ENCODE data around the gene CRACR2A. TPM values are rescaled to one million over a fixed set of nuclear protein-coding genes. Genes with fewer than 3 reads are reported as not detected.

CRACR2A gene
- total RNA-seq, 1 experiment from 2014 or later = not detected

DNA sequence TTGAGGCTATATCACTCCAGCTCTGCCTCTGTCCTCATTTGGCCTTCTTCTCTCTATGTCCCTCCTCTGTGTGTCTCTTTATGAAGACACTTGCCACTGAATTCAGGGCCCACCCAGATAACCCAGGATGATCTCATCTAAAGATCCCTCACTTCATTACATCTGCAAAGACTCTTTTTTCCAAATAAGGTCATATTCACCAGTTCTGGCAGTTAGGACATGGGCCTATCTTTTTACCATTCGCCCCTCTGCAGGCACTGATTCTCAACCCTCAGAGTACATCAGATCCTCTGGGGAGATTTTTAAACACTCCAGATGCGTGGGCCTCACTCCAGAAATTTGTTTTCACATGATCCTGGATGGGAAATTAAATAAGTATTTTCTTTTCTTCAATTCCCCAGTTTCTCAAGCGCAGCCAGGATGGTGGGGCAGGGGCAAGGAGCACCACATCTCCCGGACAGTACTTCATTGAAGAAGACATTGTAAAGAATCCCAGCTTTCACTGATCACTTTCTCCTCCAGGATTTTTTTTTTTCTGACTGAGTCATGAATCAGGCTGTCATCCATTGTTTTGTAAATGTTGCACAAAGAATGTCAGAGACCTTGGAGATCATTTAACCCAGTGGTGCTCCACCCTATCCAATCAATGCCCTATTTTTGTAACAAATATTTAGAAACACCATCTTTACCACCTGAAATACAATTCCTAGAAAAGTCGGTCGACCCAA, 27.4 kb downstream of the CRACR2A start:
- peaks cover 53% of the 10 kb centered on the region for H3K27me3 ChIP-seq (ENCODE audit: low read length)
- ChIA-PET CTCF (no interaction called here), POLR2A (ENCODE audit: unreplicated experiment) (no interaction called here)
- no peaks in the 10 kb centered on the region for H3K4me1 ChIP-seq (ENCODE audit: insufficient read depth, low read length)
- no peak overlapping the region for H3K4me3 ChIP-seq (ENCODE audit: low read length)
- H3K9ac ChIP-seq (ENCODE audit: low read length) = no peak overlapping the region
- H4K20me1 ChIP-seq (ENCODE audit: low read length) = no peaks in the 10 kb centered on the region
- intact Hi-C loops (cut with micrococcal nuclease) = no loop called here
- no peaks in the 10 kb centered on the region for H3K9me3 ChIP-seq (ENCODE audit: low read length)
- TF ChIP-seq, protein P1, sequence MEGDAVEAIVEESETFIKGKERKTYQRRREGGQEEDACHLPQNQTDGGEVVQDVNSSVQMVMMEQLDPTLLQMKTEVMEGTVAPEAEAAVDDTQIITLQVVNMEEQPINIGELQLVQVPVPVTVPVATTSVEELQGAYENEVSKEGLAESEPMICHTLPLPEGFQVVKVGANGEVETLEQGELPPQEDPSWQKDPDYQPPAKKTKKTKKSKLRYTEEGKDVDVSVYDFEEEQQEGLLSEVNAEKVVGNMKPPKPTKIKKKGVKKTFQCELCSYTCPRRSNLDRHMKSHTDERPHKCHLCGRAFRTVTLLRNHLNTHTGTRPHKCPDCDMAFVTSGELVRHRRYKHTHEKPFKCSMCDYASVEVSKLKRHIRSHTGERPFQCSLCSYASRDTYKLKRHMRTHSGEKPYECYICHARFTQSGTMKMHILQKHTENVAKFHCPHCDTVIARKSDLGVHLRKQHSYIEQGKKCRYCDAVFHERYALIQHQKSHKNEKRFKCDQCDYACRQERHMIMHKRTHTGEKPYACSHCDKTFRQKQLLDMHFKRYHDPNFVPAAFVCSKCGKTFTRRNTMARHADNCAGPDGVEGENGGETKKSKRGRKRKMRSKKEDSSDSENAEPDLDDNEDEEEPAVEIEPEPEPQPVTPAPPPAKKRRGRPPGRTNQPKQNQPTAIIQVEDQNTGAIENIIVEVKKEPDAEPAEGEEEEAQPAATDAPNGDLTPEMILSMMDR (conservative IDR thresholded peaks at IDR 0.05; ENCODE audit: low read depth, low read length) = no peak
- no peak for TF ChIP-seq EZH2phosphoT487 (IDR thresholded peaks at IDR 0.05; ENCODE audit: borderline replicate concordance, low read length)
- no peak for TF ChIP-seq EZH2 (IDR thresholded peaks at IDR 0.05; ENCODE audit: low read length, unreplicated experiment)
- H3K9me2 ChIP-seq (replicated peaks; ENCODE audit: low read length) = no peaks in the 10 kb centered on the region
- BruUV-seq (replicated peaks) = no TSS peak
- no peak overlapping the region for H3K27ac ChIP-seq (ENCODE audit: low read length)
- H3K79me2 ChIP-seq (ENCODE audit: low read length) = no peaks in the 10 kb centered on the region
- no peak for DNase-seq
- no peak overlapping the region for H2AFZ ChIP-seq (ENCODE audit: low read length)
- H3K36me3 ChIP-seq (ENCODE audit: low read depth, low read length) = no peaks in the 10 kb centered on the region
- no peak for ATAC-seq
- no peaks in the 10 kb centered on the region for H3F3A ChIP-seq (ENCODE audit: low read length, unreplicated experiment)
- no peak overlapping the region for H3K4me2 ChIP-seq (ENCODE audit: low read length)

- Histone ChIP-seq H3K4me1 (ENCODE audit: insufficient read depth, low read length) (no peaks in the 10 kb centered on the region), H3K9ac (ENCODE audit: low read length) (no peak overlapping the region), H3K9me3 (ENCODE audit: low read length) (no peaks in the 10 kb centered on the region), H3K4me2 (ENCODE audit: low read length) (no peak overlapping the region), H3K79me2 (ENCODE audit: low read length) (no peaks in the 10 kb centered on the region), H3K27me3 (ENCODE audit: low read length) (peaks cover 44% of the 10 kb centered on the region), H2AFZ (ENCODE audit: low read length) (no peak overlapping the region), H3K4me3 (ENCODE audit: low read length) (no peak overlapping the region), H3K27ac (ENCODE audit: low read length) (no peak overlapping the region), H3K9me2 (replicated peaks; ENCODE audit: low read length) (no peaks in the 10 kb centered on the region), H3K36me3 (ENCODE audit: low read depth, low read length) (no peaks in the 10 kb centered on the region), H4K20me1 (ENCODE audit: low read length) (no peaks in the 10 kb centered on the region), H3F3A (ENCODE audit: low read length, unreplicated experiment) (no peaks in the 10 kb centered on the region)
- DNase-seq (no peak), ATAC-seq (no peak)
- TF ChIP-seq, protein P1 (conservative IDR thresholded peaks at IDR 0.05; ENCODE audit: low read depth, low read length) = no peak
- TF ChIP-seq EZH2 (IDR thresholded peaks at IDR 0.05; ENCODE audit: low read length, unreplicated experiment) (no peak), EZH2phosphoT487 (IDR thresholded peaks at IDR 0.05; ENCODE audit: borderline replicate concordance, low read length) (no peak)
- intact Hi-C loops (cut with micrococcal nuclease) = no loop called here
- ChIA-PET CTCF (no interaction called here), POLR2A (ENCODE audit: unreplicated experiment) (no interaction called here)
- BruUV-seq (replicated peaks) = no TSS peak
Measured at GRCh38 chr12:3723916-3724805, 28.7 kb downstream of the CRACR2A start.

DNA sequence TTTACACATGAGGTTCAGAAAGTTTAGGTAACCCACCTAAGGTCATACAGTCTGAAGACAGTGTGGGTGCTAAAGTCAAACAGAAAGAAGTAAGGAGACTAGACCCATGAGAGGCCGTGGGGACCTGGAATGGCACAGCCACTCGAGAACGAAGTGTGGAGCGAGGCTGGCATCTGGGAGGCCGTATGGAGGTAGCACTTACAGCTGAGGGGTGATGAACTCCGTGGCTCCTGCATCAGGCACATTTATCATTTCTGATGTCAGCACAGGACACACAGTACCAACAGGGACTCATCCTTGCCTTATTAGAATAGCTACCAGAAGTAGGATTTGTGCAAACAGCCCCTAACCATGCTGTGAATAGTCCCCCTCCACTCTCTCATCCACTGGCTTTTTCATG, 30.5 kb downstream of the CRACR2A start:
- POLR2A ChIA-PET (ENCODE audit: unreplicated experiment) = no interaction called here

More for the DNA sequence above, 30.5 kb downstream of the CRACR2A start:
- Histone ChIP-seq H3K9ac (ENCODE audit: low read length) (no peak overlapping the region), H3K9me3 (ENCODE audit: low read length) (no peaks in the 10 kb centered on the region), H3K4me1 (ENCODE audit: insufficient read depth, low read length) (no peaks in the 10 kb centered on the region), H3K36me3 (ENCODE audit: low read depth, low read length) (no peaks in the 10 kb centered on the region), H3K4me2 (ENCODE audit: low read length) (no peak overlapping the region), H3F3A (ENCODE audit: low read length, unreplicated experiment) (no peaks in the 10 kb centered on the region), H3K4me3 (ENCODE audit: low read length) (no peak overlapping the region), H3K27ac (ENCODE audit: low read length) (no peak overlapping the region), H4K20me1 (ENCODE audit: low read length) (no peaks in the 10 kb centered on the region), H3K9me2 (replicated peaks; ENCODE audit: low read length) (no peaks in the 10 kb centered on the region), H3K27me3 (ENCODE audit: low read length) (peaks cover 32% of the 10 kb centered on the region), H2AFZ (ENCODE audit: low read length) (no peak overlapping the region), H3K79me2 (ENCODE audit: low read length) (no peaks in the 10 kb centered on the region)
- ATAC-seq = no peak
- intact Hi-C loops (cut with micrococcal nuclease) = no loop called here
- TF ChIP-seq, protein P1 (conservative IDR thresholded peaks at IDR 0.05; ENCODE audit: low read depth, low read length) = no peak
- TF ChIP-seq EZH2 (IDR thresholded peaks at IDR 0.05; ENCODE audit: low read length, unreplicated experiment) = no peak
- no peak for TF ChIP-seq EZH2phosphoT487 (IDR thresholded peaks at IDR 0.05; ENCODE audit: borderline replicate concordance, low read length)
- DNase-seq = no peak
- CTCF ChIA-PET = no interaction called here
- no TSS peak for BruUV-seq (replicated peaks)
